DND-41 (cell line): ENCODE results near the gene CSNK1G2.

Experiments used
- CTCF ChIP-seq: IDR thresholded peaks from 2 replicates; pipeline ENCODE4 v1.5.1; 2012; ENCODE audit warnings: borderline replicate concordance, low read length, moderate library complexity, mild to moderate bottlenecking; ENCODE audit not compliant: poor library complexity, severe bottlenecking; ENCODE audit errors: extremely low read depth
- EZH2 ChIP-seq: IDR thresholded peaks from 3 replicates; pipeline ENCODE4 v1.6.1; 2012; ENCODE audit warnings: borderline replicate concordance, low read depth, mild to moderate bottlenecking, moderate library complexity, low read length, inconsistent platforms; ENCODE audit not compliant: severe bottlenecking

GRCh38 chr19:1956122-1956494 is 15.1 kb downstream of the CSNK1G2 start:
- TF ChIP-seq CTCF (no peak), EZH2 (no peak)
